HG03342 (cell line): Measurements from ENCODE around the gene CTRB1.
"Not testable (repeated sequence)": the region's sequence is repeated elsewhere in the genome, so short reads cannot be mapped to it uniquely, and the experiment has no call there.

Source experiments
- ATAC-seq: cut with Tn5 transposase; IDR thresholded peaks from one replicate; pipeline ENCODE4 v1.9.1; 2021; ENCODE audit warnings: mild to moderate bottlenecking, moderate library complexity; ENCODE audit not compliant: unreplicated experiment

Gene CTRB1

DNA sequence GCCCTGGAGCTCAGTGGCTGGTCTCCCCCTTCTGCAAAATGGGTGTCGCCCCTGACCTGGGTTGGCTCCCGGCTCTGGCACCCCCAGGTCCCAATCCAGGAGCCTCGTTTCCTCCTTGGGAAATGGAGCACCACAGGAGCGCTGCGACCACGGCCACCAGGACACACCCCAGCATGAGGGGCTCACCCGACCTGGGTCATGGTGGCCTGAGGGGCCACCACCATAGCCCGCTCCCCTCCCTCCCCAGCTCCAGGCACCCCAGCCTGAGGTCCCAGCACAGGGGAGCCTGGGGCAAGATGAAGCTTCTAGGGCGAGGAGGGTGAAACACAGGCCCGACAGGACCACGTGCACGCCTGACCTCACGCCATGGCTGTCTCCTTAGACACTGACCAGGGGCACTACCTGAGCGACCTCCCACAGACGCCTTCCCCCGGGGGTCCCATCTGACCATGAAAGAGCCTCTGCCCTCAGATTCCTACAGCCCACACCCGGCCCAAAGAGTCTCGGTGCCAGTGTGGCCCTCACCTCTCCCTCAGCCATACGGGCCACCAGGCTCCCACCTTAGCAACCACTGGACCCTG is 20.8 kb downstream of the CTRB1 start:
- ATAC-seq: no peak

DNA sequence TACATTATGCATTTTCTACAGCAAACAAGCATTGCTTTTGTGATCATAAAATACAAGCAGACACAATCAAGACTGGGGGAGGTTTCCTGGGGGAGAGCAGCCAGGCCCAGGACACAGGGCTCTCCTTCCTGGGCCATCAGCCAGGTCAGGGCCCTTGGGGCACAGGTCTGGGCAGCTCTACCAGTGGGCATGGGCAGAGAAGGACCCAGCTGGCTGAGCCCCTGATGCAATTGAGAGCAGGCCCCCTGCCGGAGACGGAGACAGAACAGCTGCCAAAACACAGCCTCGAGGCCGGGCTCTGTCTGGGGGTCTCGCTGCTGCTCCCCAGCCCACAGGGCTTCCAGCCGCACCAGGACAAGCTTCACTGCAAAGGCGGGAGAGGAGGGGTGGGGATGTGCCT is 21.8 kb downstream of the CTRB1 start:
- not testable (repeated sequence) for ATAC-seq

DNA sequence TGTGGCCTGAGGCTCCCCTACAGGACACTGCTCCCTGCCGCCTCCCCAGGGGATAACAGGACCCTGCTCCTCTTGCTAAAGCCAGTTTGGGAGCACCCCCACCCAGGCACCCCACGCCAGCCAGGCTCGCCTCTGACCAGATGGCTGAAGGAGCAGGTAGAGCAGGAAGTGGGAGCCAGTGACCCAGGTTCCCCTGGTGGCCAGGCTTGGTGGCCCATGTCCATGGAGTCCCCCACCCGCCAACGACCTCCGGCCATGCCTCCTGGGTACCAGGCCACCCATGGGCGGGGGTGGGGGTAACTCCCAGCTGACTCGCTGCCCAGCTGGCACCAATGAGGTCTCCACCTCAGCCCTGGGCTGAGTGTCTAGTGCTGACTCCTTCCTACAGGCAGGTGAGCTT is 22.6 kb downstream of the CTRB1 start:
- no peak for ATAC-seq

DNA sequence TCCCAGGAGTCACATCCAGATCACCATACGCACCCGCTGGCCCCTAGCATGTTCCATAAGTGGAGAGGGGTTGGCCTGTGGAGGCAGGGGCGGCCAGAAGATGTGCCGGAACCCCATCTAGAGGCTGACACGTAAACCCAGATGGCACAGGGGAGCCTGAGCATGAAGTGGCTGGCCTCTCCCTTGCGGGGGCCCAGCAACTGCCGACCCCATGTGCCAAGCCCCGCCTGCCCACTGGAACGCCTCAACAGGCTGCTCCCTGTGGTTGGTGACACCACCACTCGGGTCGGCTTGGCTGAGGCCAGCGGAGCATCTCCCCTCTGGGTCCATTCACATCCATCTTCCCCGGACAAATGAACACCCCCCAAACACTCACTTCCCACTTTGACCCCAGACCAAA is 23.2 kb downstream of the CTRB1 start:
- ATAC-seq: no peak

DNA sequence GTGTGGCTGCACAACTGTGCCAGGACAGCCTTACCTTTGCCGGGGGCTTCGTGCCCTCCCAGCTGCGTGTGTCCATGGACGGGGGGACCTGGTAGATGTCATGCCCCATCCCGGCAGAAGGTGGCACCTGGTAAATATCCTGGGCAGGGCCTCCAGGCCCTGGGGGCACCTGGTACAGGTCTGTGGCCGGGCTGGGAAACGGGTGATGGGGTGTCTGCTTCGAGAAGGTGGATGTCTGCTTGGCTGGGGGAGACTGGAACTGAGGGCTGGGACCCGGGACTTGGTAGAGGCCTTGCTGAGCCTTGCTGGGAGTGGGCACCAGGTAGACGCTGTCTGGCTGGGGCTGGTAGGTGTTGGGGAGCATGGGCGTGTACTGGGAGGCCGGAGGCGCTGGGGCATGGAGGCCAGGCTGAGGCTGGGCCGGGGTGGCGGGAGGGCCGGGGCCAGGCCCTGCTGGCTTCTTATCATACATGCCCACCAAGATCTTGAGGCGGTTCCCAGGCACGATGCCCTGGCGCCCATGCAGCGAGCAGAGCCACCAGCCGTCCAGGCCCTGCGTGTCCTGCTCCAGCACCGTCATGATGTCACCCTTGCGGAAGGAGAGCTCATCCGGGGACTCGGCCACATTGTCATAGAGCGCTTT is 23.8 kb downstream of the CTRB1 start:
- not testable (repeated sequence) for ATAC-seq

DNA sequence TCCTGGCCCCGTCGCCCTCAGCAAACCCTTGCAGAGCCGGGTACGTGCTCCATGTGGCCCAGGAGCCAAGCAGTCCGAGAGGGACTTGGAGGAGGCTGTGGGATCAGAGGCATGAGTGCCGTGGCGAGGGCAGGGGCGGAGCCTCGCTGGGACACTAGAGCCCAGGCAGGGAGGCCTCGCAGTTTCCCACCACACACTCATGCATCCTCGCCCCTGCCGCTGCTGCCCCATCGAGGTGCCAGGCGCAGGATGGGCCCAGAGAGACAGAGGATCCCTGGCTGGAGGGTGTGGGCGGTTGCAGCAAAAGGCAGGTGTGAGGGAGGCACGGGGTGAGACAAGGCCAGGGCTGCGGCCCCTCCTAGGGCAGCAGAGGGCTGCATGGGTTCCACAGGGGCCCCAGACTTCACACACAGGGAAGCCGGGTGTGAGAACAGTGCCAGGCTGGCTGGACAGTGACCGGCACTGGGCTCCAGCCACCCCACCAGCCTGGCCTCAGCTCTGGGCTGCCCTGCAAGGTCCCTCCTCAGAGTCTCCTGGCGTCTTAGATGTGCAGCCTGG is 25.0 kb downstream of the CTRB1 start:
- ATAC-seq: no peak

DNA sequence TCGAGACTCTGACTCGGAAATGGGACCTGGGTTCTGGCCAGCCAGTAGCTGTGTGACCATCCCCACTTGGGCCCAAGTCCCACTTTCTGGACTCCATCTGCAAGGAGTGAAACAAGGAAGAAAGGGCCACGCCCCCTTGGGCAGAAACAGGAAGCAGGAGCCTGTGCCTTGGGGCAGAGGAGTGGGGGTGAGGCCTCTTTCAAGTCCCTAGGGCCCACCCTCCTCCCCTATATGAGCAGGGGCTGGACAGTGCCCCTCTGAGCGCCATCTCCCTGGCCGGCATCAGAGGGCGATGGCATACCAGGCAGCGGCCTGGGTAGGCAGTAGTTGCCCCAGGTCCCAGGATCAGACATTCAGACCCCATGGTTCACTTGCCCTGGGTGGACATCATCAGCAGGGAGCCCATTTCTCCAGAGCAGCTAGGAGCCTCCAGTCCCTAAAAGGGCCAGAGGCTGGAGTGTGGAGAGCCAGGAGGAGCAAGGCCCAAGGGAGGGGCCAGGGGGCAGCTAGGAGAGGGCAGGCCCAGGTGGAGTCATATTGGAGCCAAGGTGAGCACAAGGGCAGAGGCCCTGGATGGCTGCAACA is 25.5 kb downstream of the CTRB1 start:
- ATAC-seq: no peak

DNA sequence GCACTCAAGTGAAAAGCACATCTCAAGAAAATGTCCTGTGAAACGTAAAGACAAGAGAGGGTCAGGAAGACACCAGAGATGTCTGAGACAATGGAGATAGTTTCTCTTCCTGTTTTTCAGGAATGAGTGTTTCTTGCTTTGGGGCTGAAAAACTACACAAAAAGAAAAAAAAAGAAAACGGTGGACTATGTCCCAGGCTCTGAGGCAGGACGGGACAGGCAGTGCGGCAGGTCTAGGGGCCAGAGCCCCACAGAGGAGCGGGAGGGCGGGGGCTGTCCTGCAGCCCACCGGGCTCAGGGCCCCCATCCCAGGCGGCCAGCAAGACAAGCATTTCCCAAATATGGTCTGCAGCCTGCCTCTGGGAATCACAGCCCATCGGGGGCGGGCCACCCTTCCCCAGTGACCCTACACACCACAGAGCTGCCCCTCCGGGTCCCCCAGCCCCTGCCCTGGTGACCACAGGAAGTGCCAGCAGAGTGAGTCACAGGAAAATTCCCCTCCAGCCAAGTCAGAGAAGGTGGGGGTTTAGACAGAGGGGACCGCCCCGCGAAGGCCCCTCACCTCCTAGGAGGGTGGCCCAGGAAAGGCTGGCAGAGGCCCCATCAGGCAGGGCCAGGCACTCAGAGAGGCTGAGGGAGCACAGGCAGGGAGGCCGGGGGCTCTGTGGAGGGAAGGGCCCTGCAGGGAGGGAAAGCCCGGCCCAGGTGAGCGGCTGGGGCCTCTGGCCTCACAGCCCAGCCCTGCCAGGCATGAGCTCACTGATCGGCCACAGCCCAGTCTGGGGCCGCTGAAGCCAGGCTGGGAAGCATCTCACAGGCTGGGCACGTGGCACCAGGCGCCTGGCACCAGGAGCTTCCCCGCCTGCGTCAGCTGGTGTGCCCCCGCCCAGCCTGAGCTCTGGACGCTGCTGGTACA is 26.3 kb downstream of the CTRB1 start:
- ATAC-seq: peak; percentile 43

DNA sequence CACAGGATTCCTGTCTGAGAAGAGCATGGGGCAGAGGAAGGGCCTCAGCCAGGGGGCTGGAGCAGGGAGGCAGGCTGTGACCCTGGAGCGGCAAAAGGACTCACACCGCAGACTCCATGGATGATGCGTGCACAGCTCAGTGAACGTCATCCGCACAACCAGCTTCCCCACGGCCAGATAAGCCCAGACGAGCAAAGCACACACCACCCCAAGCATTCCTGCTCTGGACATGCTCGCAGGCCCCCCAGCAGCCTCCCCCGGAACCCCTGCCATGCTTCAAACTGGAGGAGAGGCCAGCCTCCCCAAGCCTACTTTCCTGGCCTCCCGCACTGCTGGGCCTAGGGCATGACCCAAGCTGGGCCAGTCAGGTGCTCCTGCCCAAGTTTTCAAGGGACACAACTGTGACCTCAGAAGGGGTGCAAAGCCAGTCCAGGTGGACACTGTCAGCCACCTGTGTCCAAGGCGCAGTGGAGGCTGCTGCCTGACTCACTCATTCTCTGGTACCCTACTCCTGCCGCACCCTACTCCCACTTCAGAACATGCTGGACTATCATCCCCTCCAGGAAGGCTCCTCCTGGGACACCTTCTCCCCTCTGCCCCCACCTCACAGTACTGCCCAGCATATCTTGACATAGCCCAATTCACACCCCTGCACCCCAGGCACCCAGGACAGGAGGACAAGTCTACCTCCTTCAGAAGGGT is 27.9 kb downstream of the CTRB1 start:
- no peak for ATAC-seq

DNA sequence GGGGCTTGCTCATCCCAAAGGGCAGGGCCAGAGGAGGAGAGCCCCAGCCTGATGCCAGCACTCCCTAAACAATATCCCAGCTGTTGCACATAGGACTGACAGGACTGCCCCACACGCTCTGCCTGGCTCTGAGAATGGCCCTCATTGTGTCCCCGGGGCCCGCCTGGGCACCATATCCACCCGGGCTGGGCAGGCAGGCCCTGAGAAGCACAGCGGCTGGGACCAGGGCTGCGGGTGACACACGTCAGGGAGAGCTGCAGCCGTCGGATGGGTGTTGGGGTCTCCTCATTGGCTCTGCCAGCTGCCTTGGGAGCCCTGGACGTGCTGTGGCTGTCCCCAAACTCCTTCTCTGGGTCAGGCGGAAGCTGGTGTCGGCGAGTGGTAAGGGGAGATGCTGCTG is 28.5 kb downstream of the CTRB1 start:
- no peak for ATAC-seq

DNA sequence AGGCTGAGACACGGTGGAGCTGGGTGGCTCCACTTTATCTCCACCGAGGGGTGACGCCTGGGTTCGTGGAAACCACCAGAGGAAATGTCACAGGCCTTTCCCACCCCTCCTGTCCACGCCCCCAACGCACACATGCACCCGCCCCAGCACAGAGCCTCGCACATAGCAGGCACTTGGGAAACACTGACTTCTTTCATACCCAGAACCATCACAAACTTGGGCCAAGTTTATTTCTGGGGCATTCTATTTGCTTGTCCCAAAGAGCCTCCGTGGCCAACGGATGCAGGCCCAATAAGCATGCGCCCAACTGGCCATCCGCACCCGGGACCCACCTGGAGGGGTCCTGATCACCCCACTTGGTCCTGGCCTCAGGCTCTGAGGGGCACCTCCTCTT is 29.4 kb downstream of the CTRB1 start:
- ATAC-seq: no peak

DNA sequence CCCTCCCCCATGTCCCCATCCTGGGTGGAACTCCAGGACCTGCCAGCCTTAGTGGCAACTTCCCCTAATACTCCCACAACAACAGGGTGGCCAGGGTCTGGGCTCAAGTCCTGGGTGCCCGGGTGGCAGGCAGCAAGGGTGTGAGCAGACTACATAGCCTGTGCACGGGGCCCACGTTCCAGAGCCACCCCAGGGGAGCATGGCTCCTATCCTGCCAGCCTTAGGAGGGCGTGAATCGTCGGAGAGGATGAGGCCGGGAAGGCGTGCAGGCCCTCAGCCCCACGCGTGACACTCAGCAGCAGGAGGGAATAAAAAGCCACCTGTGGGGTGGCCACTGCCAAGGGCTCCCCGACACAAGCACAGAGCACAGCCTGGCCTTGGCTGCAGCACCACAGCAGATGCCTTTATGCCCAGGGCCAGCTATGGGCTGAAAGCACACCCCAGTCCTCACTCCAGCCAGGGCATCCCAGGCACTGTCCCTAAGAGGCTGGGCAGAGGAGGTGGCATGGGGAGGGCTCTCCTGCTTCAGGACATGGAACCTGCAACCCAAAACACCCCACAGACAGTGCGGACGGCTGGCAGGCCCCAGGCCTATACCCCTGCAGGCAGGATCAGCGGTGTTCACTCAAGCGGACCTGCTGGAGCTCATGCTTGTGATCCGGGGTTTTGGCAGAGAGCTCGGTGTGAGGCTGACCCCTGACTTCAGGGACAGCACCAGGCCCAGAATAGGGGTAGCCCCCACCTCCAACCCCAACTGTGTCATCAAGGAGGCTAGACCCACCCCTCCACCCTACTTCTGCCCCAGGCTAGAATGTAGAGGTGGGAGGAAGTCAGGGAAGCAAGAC is 30.0 kb downstream of the CTRB1 start:
- ATAC-seq: no peak

DNA sequence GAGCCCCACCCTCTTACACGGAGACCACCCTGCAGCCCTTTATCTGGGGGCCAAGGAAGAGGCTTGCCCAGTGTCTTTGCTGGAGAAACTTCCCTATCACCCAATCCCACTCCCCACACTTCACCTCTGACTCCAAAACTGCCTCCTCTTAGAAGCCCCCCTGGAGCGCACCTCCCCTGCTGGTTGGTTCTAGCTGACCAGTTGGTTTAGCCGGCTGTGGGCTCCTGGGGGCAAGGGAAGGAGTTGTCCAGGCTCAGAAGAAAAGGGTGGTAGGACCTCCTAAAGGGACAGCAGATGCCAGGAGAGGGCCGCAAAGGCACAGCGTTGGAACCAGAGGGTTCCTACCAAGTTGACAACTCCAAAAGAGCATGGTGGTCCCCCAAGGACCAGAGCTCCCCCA is 30.7 kb downstream of the CTRB1 start:
- ATAC-seq: no peak

DNA sequence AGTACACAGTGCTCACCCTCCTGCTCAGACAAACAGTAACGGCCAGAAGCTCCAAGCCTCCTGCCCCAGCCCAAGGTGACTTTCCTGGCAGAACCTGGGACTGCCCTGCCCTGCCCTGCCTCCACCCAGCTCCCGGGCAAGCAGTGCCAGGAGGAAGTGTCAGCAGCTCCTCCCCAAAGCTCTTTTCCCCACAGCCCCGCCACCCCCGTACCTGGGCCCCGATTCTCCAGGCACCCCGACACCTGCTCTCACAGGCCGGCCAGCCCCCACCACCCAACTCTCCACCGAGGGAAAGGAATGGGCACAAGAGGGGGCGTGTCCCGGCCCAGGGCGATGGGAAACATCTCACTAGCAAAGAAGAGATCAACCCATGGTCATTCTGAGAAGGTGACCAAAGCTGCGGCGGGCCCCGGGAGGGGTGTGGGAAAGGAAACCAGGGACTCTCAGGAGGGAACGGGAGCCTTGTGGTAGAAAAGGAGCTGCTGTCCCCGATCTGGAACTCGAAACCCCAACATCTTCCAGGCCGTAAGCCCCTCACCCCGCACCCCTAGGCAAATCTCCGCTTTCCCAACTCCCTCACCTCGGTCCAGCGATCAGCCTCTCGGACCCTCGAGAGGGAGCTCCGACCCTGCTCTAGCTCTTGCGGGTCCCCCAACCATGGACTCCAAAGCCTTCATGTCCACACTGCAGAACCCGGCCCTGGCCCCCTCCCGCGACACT is 31.5 kb downstream of the CTRB1 start:
- ATAC-seq: no peak

DNA sequence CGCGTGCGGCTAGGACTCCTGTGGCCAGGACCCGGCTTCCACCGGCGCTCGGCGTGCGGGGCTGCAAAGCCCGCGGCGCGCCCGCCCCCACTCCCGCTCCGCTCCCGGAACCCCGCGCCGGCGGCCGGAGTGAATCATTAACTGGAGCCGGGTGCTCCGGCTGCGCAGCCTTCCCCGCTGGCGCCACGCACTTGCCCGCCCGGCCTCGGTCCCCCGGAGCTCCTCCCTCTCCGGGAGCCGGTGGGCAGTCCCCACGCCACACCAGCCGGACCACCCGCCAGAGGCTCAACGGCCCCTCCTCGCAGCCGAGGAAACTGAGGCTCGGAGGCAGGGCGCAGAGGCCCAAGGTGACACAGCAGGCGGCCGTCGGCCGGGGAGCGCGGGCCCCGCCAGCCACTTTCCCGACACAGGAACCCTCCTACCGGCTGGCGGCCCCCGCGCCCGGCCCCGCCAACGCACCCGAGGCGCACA is 32.1 kb downstream of the CTRB1 start:
- peak; percentile 42 for ATAC-seq

DNA sequence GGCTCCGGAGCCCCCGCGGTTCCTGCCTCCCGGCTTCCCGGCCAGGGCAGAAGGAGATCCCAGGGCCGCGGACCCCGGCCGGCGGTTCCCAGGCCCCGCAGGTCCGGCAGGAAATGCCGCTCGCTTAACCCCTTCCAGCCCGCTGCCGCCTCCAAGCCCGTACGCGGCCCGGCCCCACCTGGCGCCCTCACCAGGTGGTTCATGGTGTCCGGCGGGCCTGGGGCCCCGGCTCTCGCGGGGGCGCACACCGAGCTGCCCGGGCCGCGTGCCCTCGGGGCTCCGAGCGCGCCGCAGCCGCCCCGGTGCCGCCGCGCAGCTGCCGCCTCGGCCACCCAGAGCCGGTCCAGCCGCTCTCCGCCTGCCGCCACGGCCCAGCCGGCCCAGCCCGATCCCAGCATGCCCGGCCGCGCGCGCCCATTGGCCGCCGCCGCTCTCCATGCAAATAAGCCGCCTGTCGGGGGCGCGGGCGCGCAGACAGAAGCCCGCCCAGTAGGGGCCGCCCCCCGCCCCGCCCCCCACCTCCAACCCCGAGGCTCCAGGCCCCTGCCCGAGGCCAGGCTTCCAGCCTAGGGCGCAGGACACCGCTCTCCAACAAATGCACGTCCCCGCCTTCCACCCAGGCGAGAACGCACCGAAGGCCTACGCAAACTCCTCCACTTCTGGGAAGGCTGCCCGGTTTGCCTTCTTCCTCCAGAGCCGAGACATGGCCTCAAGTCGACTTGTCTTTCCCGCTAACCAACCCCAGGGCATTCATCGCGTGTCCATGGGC is 32.7 kb downstream of the CTRB1 start, which contains the start of gene BCAR1:
BCAR1 (minus strand) TSS at position 345 of the 769 bp plus-strand sequence; CDS start at position 203, 142 bp downstream.
- ATAC-seq: peak; percentile 65

DNA sequence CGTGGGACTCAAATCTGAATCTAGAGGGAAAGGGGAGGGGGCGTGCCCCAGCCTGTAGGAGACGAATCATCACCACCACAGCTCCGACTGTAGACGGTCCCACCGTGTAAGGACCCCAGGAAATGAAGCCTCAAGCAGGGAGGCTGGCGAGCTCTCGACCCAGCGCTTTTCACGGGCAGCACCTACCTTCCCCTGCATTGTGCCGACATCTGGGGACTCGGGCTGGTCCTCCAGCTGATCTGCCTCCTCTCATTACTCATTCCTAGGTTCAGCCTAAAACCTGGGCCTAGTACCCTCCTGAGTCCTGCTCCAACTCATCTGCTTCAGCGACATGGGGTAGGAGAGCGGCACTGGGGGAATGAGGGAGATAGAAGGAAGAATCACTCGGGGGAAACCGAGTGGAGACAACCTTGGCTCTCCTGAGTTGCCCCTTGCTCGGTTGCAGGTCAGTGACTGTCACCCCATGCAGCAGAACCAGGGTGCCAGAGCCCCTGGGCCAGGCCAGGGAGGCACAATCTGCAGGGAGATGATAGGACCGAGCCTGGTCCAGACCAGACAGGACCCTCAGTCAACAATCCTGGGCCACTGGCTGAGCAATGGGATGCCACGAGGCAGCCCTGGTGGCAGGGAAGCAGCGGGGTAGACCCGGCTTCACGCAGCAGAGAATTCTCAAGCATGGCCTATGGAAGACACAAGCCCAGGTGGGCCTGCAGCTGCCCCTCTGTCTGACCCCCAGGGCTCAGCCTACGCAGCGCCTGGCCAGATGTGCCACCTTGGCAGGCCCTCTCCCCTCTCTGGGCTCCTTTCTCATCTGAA is 33.5 kb downstream of the CTRB1 start:
- no peak for ATAC-seq
